GM12878 (cell line): Measurements from ENCODE around the gene ACADM. TPM values are rescaled to one million over a fixed set of nuclear protein-coding genes. Genes with fewer than 3 reads are reported as not detected.

Experiments
- ATAC-seq: fragments of 200-7000 bp; cut with Tn5 transposase; 3 replicates; pipeline ENCODE4 v1.9.1; 2020; ENCODE audit warnings: mild to moderate bottlenecking, moderate library complexity
- BruUV-seq: library from RNA; stranded (reverse); fragments of 400-500 nt; replicated peaks from 2 replicates; lab custom pipeline; 2021; lab: Mats Ljungman, UMichigan
- CTCF ChIA-PET: fragments of 300-600 bp; sonication (Branson Sonifier 250); formaldehyde crosslinking; extraction: SDS; loops from one replicate; lab custom pipeline; 2021; ENCODE audit warnings: inconsistent platforms; lab: Yijun Ruan, JAX
- POLR2A ChIA-PET: fragments of 350-600 bp; formaldehyde crosslinking; extraction: SDS; loops from one replicate; lab custom pipeline; 2021; ENCODE audit warnings: inconsistent platforms; lab: Charles Lee
- RAD21 ChIA-PET: fragments of 300-600 bp; sonication (Branson Sonifier 250); formaldehyde crosslinking; loops from one replicate; lab custom pipeline; 2023; ENCODE audit warnings: antibody characterized with exemption; ENCODE audit not compliant: unreplicated experiment; lab: Charles Lee
- SMC1A ChIA-PET: fragments of 300-600 bp; sonication (Branson Sonifier 250); formaldehyde crosslinking; loops from one replicate; lab custom pipeline; 2023; ENCODE audit not compliant: unreplicated experiment, uncharacterized antibody; lab: Charles Lee
- DNase-seq: peaks from one replicate; pipeline ENCODE4 v3.0.0-alpha.2; 2011; ENCODE audit warnings: low read depth, low spot score
- FAIRE-seq: peaks from 3 replicates; lab custom pipeline; 2011; peaks lifted over from hg19 to GRCh38; lab: Jason Lieb, UNC
- H2AFZ ChIP-seq: 2 replicates; pipeline ENCODE4 v1.6.0; 2011; ENCODE audit warnings: low read depth, low read length, control low read depth; ENCODE audit not compliant: control insufficient read depth
- H3K27ac ChIP-seq: 2 replicates; pipeline ENCODE4 v1.5.1; 2011; ENCODE audit warnings: control low read depth; ENCODE audit not compliant: control insufficient read depth, insufficient read depth
- H3K27me3 ChIP-seq, 2 experiments: replicated peaks in 1 of 2; 2 replicates each; pipeline versions ENCODE4 v1.6.0 to v1.6.1; 2011; ENCODE audit warnings: low read length in 1 of 2; ENCODE audit not compliant: control insufficient read depth in 2 of 2, insufficient read depth in 2 of 2
- H3K36me3 ChIP-seq, 2 experiments: 2 replicates each; pipeline ENCODE4 v1.5.1; 2011; ENCODE audit warnings: low read length in 1 of 2; ENCODE audit not compliant: control insufficient read depth in 2 of 2, insufficient read depth in 2 of 2
- H3K4me1 ChIP-seq: 2 replicates; pipeline ENCODE4 v1.6.1; 2011; ENCODE audit warnings: mild to moderate bottlenecking, low read length, moderate library complexity, mixed read lengths; ENCODE audit not compliant: control insufficient read depth, insufficient read depth
- H3K4me2 ChIP-seq: 2 replicates; pipeline ENCODE4 v1.6.0; 2011; ENCODE audit warnings: control low read depth; ENCODE audit not compliant: control insufficient read depth, insufficient read depth
- H3K4me3 ChIP-seq: fragments of 200-600 bp; sonication (generic); 2 replicates; pipeline ENCODE4 v1.5.1; 2016
- H3K79me2 ChIP-seq: 2 replicates; pipeline ENCODE4 v1.6.0; 2011; ENCODE audit warnings: low read length; ENCODE audit not compliant: control insufficient read depth, insufficient read depth
- H3K9ac ChIP-seq: 2 replicates; pipeline ENCODE4 v1.8.0; 2011; ENCODE audit warnings: low read length, control low read depth, mixed read lengths; ENCODE audit not compliant: control insufficient read depth, insufficient read depth
- H3K9me3 ChIP-seq: replicated peaks from 3 replicates; pipeline ENCODE4 v1.5.1; 2011; ENCODE audit warnings: mild to moderate bottlenecking, low read length; ENCODE audit not compliant: control insufficient read depth, insufficient read depth
- H4K20me1 ChIP-seq: 2 replicates; pipeline ENCODE4 v1.6.0; 2011; ENCODE audit not compliant: control insufficient read depth, insufficient read depth
- DPF2 ChIP-seq: fragments of 450-650 bp; IDR thresholded peaks from 2 replicates; pipeline ENCODE4 v1.6.1; 2017; ENCODE audit warnings: mild to moderate bottlenecking
- E2F4 ChIP-seq: IDR thresholded peaks from 2 replicates; pipeline ENCODE4 v1.6.1; 2012; ENCODE audit warnings: low read depth, low read length, improper control_type of control experiment
- FOXK2 ChIP-seq: fragments of 450-650 bp; IDR thresholded peaks from 2 replicates; pipeline ENCODE4 v1.6.1; 2017; ENCODE audit warnings: mild to moderate bottlenecking, moderate library complexity
- FOXM1 ChIP-seq: IDR thresholded peaks from 2 replicates; pipeline ENCODE4 v1.6.1; 2012; ENCODE audit warnings: low read depth, mild to moderate bottlenecking, inconsistent platforms, low read length, moderate library complexity
- NR2C1 ChIP-seq: fragments of 450-650 bp; IDR thresholded peaks from 2 replicates; pipeline ENCODE4 v1.6.1; 2017; ENCODE audit warnings: antibody characterized with exemption, mild to moderate bottlenecking, moderate library complexity
- NRF1 ChIP-seq: conservative IDR thresholded peaks from 2 replicates; pipeline ENCODE4 v1.6.1; 2011; ENCODE audit warnings: mild to moderate bottlenecking, low read depth, low read length, improper control_type of control experiment
- PBX3 ChIP-seq: IDR thresholded peaks from 2 replicates; pipeline ENCODE4 v1.6.1; 2011; ENCODE audit warnings: mild to moderate bottlenecking, low read depth, low read length, moderate library complexity; ENCODE audit not compliant: insufficient replicate concordance
- POLR2AphosphoS5 ChIP-seq: IDR thresholded peaks from 2 replicates; pipeline ENCODE4 v1.6.1; 2011; ENCODE audit warnings: mild to moderate bottlenecking, low read length, inconsistent platforms
- RAD51 ChIP-seq: fragments of 450-650 bp; IDR thresholded peaks from 2 replicates; pipeline ENCODE4 v1.6.1; 2016; ENCODE audit warnings: moderate library complexity, mild to moderate bottlenecking, inconsistent platforms
- RCOR1 ChIP-seq: conservative IDR thresholded peaks from 2 replicates; pipeline ENCODE4 v1.6.1; 2012; ENCODE audit warnings: low read depth, low read length, improper control_type of control experiment
- SREBF1 ChIP-seq: IDR thresholded peaks from 2 replicates; pipeline ENCODE4 v1.6.1; 2012; ENCODE audit warnings: mild to moderate bottlenecking, low read length
- WRNIP1 ChIP-seq: IDR thresholded peaks from 2 replicates; pipeline ENCODE4 v1.6.1; 2011; ENCODE audit warnings: low read depth, low read length, improper control_type of control experiment, borderline replicate concordance
- ZBTB40 ChIP-seq: fragments of 450-650 bp; IDR thresholded peaks from 2 replicates; pipeline ENCODE4 v1.6.1; 2016; ENCODE audit warnings: mild to moderate bottlenecking, moderate library complexity, borderline replicate concordance
- ZNF384 ChIP-seq: IDR thresholded peaks from 2 replicates; pipeline ENCODE4 v1.6.1; 2012; ENCODE audit warnings: low read depth, mild to moderate bottlenecking, low read length, improper control_type of control experiment, borderline replicate concordance
- ZNF687 ChIP-seq: fragments of 450-650 bp; IDR thresholded peaks from 2 replicates; pipeline ENCODE4 v1.6.1; 2017; ENCODE audit warnings: mild to moderate bottlenecking, moderate library complexity
- WGBS: methylation state at CpG from one replicate; pipeline ENCODE4 v1.1.6; 2016; ENCODE audit warnings: low lambda C conversion rate; ENCODE audit not compliant: insufficient replicate concordance, insufficient coverage; ENCODE audit errors: missing lambda C conversion rate; 5-methylcytosine and 5-hydroxymethylcytosine counted together
- in situ Hi-C: fragments of 300-500 bp; cut with MboI; formaldehyde crosslinking; loops from 9 replicates; pipeline ENCODE4 v1.14.3; 2018; ENCODE audit warnings: mixed read lengths
- intact Hi-C: fragments of 100-400 bp; cut with micrococcal nuclease; formaldehyde crosslinking; loops from one replicate; pipeline ENCODE4 v1.14.2; 2022; ENCODE audit not compliant: unreplicated experiment
- polyA plus RNA-seq, 11 experiments: library from polyadenylated mRNA; depleted of rRNA in 4 of 11; unstranded in 6 of 11; stranded (reverse) in 5 of 11; fragments of >200 nt; fragmentation: Nextera tagmentation in 4 of 11; fragmentation: Illumina TruSeq in 1 of 11; extraction: Ambion mirVana in 4 of 11; extraction: Trizol in 1 of 11; gene quantifications; 1 replicate in 1 of 11; 2 replicates in 10 of 11; pipeline versions ENCODE4 v1.2.1 to v1.2.3, GENCODE V29; 2011 to 2016; ENCODE audit warnings: inconsistent platforms in 2 of 11, missing spikeins in 2 of 11, low read depth in 1 of 11
- total RNA-seq, 4 experiments: library from RNA; depleted of rRNA in 3 of 4; stranded (reverse); fragments of >200 nt in 3 of 4; fragmentation: Illumina TruSeq in 1 of 4; extraction: Trizol in 1 of 4; gene quantifications; 2 replicates each; pipeline versions ENCODE4 v1.2.1 to v1.2.3, GENCODE V29; 2013 to 2021

ACADM gene
- total and polyA plus RNA-seq, 10 of the 15 experiments (the other 5 are each of a cell fraction or from before 2014, with no cell fraction given): 119 to 245 (median 204) TPM

- H3K4me1 ChIP-seq: peaks cover 2% of the 10 kb centered on the region; the same call in 1 of the 2 replicates
- in situ Hi-C loops: no loop called here
- peaks cover 7 to 41% of the 10 kb centered on the region in 2 experiments for H3K36me3 ChIP-seq
- SMC1A ChIA-PET: interaction anchor here (1.7 kb wide), 1 partner anchor 65 kb away, joined by 5 read pairs; no protein-coding TSS in a partner anchor
- POLR2A ChIA-PET: interaction anchor here (1.4 kb wide), 1 partner anchor 12 kb away, joined by 3 read pairs; no protein-coding TSS in a partner anchor
- DNase-seq (no peak), FAIRE-seq (no peak), ATAC-seq (no peak)
- H3K4me2 ChIP-seq: no peak overlapping the region
- H3K27ac ChIP-seq: no peak overlapping the region
- intact Hi-C loops: no loop called here
- WGBS: 76% methylated on average over 2 of the region's 2 CpGs
- RAD21 ChIA-PET: no interaction called here
- BruUV-seq: no TSS peak
- no peak overlapping the region for H2AFZ ChIP-seq
- H4K20me1 ChIP-seq: peaks cover 9% of the 10 kb centered on the region; the same call in 1 of the 2 replicates
- H3K27me3 ChIP-seq: no peaks in the 10 kb centered on the region
- CTCF ChIA-PET: no interaction called here
- peaks cover 37% of the 10 kb centered on the region for H3K79me2 ChIP-seq
- H3K9ac ChIP-seq: no peak overlapping the region
- H3K4me3 ChIP-seq: no peak overlapping the region
- H3K9me3 ChIP-seq: no peaks in the 10 kb centered on the region
- TF ChIP-seq ZNF687: no peak
- TF ChIP-seq RAD51: no peak
- no peak for TF ChIP-seq RCOR1
- no peak for TF ChIP-seq SREBF1
- no peak for TF ChIP-seq POLR2AphosphoS5
- TF ChIP-seq NR2C1: no peak
- no peak for TF ChIP-seq ZBTB40
- TF ChIP-seq FOXK2: no peak
- no peak for TF ChIP-seq PBX3
- TF ChIP-seq DPF2: no peak
- no peak for TF ChIP-seq NRF1
- no peak for TF ChIP-seq FOXM1
- TF ChIP-seq ZNF384: no peak
- TF ChIP-seq WRNIP1: no peak
- TF ChIP-seq E2F4: no peak
Observed at GRCh38 chr1:75794382-75794781, 69.9 kb downstream of the ACADM start.
